Mammary epithelial cell (primary cell): ENCODE data around the gene SMIM36.

ENCODE experiments used
- EZH2 ChIP-seq: IDR thresholded peaks from 2 replicates; pipeline ENCODE4 v1.6.1; 2012; ENCODE audit warnings: low read length, inconsistent platforms, borderline replicate concordance
- TF ChIP-seq, protein P1 (sequence below), 2 donors: IDR thresholded peaks in 1 of 2; conservative IDR thresholded peaks in 1 of 2; 2 replicates each; pipeline ENCODE4 v1.5.1; 2011 to 2012; ENCODE audit warnings: inconsistent platforms in 2 of 2, low read length in 2 of 2, mild to moderate bottlenecking in 2 of 2, control low read depth in 1 of 2, low read depth in 1 of 2; ENCODE audit not compliant: insufficient read depth in 1 of 2; ENCODE audit errors: extremely low read depth in 1 of 2

DNA sequence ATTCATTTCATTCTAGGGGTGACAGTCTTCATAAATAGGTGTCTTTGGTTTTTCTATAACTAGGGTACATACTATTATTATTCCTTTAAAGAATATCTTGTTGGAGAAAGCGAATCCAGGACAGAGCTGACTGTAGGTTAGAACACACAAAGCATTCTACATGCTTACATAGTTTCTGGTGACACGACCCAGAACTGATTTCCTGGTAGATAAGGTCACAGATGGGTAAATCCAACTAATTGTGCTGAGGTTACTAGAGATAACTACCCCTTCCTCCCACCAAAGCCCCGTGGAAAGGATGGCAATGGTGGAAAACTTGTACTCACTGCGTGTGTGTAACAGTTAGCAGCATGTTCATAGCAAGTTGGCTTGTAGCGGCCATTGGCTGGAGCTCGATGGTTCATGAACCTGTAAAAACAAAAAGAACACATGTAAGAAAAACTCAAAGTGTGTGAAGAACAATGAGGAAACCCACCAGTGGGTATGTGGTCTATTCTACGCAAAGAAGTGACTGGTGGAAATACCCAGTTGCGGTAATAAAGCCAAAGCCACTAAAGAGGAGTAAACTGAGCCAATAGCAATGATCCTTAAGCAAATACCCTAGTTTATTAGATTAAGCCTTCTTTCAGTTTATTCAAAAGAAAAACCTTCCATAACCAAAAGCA lies 97.3 kb downstream of the SMIM36 start:
- TF ChIP-seq, protein P1, sequence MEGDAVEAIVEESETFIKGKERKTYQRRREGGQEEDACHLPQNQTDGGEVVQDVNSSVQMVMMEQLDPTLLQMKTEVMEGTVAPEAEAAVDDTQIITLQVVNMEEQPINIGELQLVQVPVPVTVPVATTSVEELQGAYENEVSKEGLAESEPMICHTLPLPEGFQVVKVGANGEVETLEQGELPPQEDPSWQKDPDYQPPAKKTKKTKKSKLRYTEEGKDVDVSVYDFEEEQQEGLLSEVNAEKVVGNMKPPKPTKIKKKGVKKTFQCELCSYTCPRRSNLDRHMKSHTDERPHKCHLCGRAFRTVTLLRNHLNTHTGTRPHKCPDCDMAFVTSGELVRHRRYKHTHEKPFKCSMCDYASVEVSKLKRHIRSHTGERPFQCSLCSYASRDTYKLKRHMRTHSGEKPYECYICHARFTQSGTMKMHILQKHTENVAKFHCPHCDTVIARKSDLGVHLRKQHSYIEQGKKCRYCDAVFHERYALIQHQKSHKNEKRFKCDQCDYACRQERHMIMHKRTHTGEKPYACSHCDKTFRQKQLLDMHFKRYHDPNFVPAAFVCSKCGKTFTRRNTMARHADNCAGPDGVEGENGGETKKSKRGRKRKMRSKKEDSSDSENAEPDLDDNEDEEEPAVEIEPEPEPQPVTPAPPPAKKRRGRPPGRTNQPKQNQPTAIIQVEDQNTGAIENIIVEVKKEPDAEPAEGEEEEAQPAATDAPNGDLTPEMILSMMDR (conservative IDR thresholded peaks at IDR 0.05 in 1 of 2, IDR thresholded peaks at IDR 0.05 in 1 of 2; ENCODE audit: extremely low read depth in 1 of 2, insufficient read depth in 1 of 2, low read depth in 1 of 2, low read length in 2 of 2): no peak
- no peak for TF ChIP-seq EZH2
